Measurements from ENCODE around the gene ZDHHC14. TPM values are rescaled to one million over a fixed set of nuclear protein-coding genes. Genes with fewer than 3 reads are reported as not detected.

The ZDHHC14 gene
- total and polyA plus RNA-seq, 9 donors: 4.9 to 16.4 (median 5.9) TPM

DNA sequence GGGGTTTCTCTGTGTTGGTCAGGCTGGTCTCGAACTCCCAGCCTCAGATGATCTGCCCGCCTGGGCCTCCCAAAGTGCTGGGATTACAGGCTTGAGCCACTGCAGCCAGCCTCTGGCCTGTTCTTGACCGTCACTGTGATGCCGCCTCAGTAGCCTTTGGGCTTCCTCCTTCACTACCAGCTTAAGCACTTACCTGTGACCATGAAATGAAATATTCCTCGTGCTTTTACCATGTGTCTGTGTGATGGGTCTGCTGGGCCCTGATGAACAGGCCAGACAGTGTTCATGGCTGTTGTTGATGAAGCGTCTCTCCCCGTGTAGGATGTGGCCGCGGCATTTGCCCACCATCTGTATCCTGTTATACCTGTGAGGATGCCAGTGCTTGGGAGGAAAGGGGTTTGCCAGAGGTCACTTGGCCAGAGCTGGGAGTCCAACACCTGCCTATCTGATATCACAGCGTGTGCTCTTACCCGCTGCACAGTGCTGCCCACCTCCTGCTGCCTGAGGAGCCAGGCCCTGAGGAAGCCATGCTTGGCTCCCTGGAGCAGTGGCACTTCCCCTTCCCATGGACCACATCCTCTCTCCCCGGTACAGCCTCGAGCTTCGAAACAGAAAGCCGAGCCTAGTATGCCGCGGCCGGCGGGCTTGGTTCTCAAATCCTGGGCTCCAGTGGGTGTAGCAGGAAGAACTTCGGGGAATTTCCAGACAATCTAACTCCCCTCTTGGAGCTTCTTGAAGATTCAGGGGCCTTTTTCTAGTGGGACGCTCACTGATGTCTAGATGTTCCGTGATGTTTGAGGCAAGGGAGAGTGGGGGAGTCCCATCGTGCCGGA is 167.9 kb downstream of the ZDHHC14 start:
- 88 to 92% (median 92%) methylated on average over 23 to 24 of the region's 24 CpGs for WGBS, 3 donors
- Histone ChIP-seq H3K9me3 (no peaks in the 10 kb centered on the region), H3K4me1 (ENCODE audit: insufficient read depth) (no peaks in the 10 kb centered on the region), H3K27ac (no peak overlapping the region), H3K4me3 (no peak overlapping the region), H3K36me3 (no peaks in the 10 kb centered on the region), H3K27me3 (no peaks in the 10 kb centered on the region)
- TF ChIP-seq CTCF (IDR thresholded peaks at IDR 0.05) (no peak), EP300 (IDR thresholded peaks at IDR 0.05) (no peak), POLR2A (IDR thresholded peaks at IDR 0.05) (no peak)
- DNase-seq: no peak
- intact Hi-C loops (cut with DNase I): no loop called here

DNA sequence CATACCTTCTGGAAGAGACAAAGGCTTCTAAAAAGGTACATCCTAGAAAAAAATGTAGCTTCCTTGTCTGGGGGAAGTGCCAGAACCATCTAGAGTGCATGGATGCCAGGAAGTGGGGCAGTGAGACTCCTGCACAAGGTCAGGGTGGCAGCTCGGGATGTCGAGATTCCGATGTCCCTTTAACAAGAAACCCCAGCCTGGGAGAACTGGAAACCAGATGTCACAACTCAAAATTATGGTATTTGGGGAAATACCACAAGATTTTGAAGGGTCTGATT is 168.4 kb downstream of the ZDHHC14 start:
- no peaks in the 10 kb centered on the region for H3K4me1 ChIP-seq (ENCODE audit: insufficient read depth)
- H3K27me3 ChIP-seq: no peaks in the 10 kb centered on the region
- no peaks in the 10 kb centered on the region for H3K36me3 ChIP-seq
- DNase-seq: no peak
- intact Hi-C loops (cut with DNase I): no loop called here
- WGBS, 3 donors: 89 to 92% (median 90%) methylated on average over 3 of the region's 3 CpGs
- H3K4me3 ChIP-seq: no peak overlapping the region
- no peaks in the 10 kb centered on the region for H3K9me3 ChIP-seq
- no peak overlapping the region for H3K27ac ChIP-seq
- TF ChIP-seq POLR2A (IDR thresholded peaks at IDR 0.05): no peak
- TF ChIP-seq EP300 (IDR thresholded peaks at IDR 0.05): no peak
- TF ChIP-seq CTCF (IDR thresholded peaks at IDR 0.05): no peak

DNA sequence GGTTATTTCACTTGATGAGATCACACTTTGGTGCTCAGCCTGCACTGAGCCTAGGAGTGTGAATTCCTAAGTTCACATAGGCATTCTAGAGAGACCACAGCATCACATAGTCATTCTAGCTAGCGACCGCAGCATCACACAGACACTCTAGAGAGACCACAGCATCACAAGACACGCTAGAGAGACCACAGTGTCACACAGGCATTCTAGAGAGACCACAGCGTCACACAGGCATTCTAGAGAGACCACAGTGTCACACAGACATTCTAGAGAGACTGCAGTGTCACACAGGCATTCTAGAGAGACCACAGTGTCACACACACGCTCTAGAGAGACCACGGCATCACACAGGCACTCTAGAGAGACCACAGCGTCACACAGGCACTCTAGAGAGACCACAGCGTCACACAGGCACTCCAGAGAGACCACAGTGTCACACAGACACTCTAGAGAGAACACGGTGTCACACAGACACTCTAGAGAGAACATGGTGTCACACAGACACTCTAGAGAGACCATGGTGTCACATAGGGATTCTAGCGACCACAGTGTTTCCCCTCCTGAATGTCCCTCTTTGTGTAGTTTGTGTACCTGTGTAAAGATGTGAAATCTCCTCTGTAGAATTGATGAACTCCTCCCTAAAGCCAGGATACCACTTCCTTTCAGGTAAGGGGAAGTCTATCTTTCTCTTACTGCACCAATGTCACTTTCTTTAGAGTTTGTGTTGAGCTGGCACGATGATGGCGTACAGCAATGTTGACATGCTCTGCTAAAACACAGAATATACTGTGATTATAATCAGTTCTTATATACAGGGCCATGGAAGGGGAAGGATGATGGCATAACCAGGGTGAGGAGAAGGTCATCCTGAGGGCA is 169.4 kb downstream of the ZDHHC14 start:
- no peaks in the 10 kb centered on the region for H3K27me3 ChIP-seq
- intact Hi-C loops (cut with DNase I): no loop called here
- H3K4me3 ChIP-seq: no peak overlapping the region
- no peak for TF ChIP-seq CTCF (IDR thresholded peaks at IDR 0.05)
- no peaks in the 10 kb centered on the region for H3K36me3 ChIP-seq
- DNase-seq: no peak
- H3K27ac ChIP-seq: no peak overlapping the region
- WGBS, 3 donors: 85 to 98% (median 88%) methylated on average over 12 of the region's 12 CpGs
- H3K4me1 ChIP-seq (ENCODE audit: insufficient read depth): no peaks in the 10 kb centered on the region
- H3K9me3 ChIP-seq: no peaks in the 10 kb centered on the region

DNA sequence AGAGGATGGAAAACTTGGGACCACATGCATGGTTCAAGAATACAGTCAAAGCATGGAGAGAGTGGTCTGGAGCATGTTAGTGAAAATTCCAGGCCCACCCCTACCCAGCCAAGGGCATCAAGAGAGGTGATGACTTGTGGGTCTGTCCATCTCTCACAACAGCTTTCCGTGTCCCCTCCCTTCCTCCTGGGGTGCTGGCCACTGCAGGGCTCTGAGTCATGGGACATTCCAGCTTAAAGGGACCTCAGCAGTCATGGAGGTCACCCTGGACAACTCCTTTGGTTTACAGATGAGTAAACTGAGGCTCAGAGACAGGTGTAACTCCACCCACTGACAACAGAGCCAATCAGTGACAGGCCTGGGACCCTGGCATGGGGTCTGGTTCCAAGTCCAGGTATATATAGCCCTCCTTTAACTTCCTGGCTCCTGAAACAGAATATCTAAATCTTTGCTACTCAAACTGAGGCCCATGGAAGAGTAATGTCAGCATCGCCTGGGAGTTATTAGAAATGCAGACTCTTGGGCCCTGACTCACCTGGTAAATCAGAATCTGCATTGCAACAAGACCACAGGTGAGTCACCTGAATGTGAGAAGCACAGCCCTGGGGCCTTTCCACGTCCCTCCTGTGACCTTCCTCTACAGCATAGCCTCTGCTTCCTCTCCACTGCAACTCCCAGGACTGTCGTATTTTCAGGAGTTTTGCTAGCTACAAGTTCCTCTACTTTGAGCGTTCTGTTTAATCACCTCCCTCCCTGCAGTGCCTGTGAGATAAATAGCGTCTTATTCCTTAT is 170.2 kb downstream of the ZDHHC14 start:
- Histone ChIP-seq H3K36me3 (no peaks in the 10 kb centered on the region), H3K9me3 (no peaks in the 10 kb centered on the region), H3K27me3 (no peaks in the 10 kb centered on the region), H3K4me1 (ENCODE audit: insufficient read depth) (no peaks in the 10 kb centered on the region), H3K27ac (no peak overlapping the region), H3K4me3 (no peak overlapping the region)
- no peak for DNase-seq
- TF ChIP-seq POLR2A (IDR thresholded peaks at IDR 0.05): no peak
- no peak for TF ChIP-seq EP300 (IDR thresholded peaks at IDR 0.05)
- TF ChIP-seq CTCF (IDR thresholded peaks at IDR 0.05): no peak
- intact Hi-C loops (cut with DNase I): no loop called here
- WGBS, 3 donors: 82 to 88% (median 85%) methylated on average over 6 of the region's 6 CpGs

All from ovary (tissue), 9 donors.